AG20443 (cell line): ENCODE results near the gene UCHL3.
A peak's percentile ranks its signal among the peaks of the same experiment; 100 is the strongest.
"Not testable (repeated sequence)": the region's sequence is repeated elsewhere in the genome, so short reads cannot be mapped to it uniquely, and the experiment has no call there.

Experiments
- DNase-seq: peaks from one replicate; pipeline ENCODE4 v3.0.0; 2012; ENCODE audit warnings: low spot score, mixed read lengths

UCHL3 gene

GRCh38 chr13:75549262-75550158, at the start of gene UCHL3:
UCHL3 (plus strand) TSS chr13:75549791; CDS start chr13:75549821, 30 bp downstream.
- DNase-seq: peak; percentile 98

- no peak for DNase-seq
Observed at GRCh38 chr13:75505327-75505726, 44.3 kb upstream of the UCHL3 start.

- DNase-seq: no peak
Observed at GRCh38 chr13:75506018-75506417, 43.6 kb upstream of the UCHL3 start.

GRCh38 chr13:75507027-75508001, 42.3 kb upstream of the UCHL3 start:
- DNase-seq: no peak

GRCh38 chr13:75508002-75508548, 41.5 kb upstream of the UCHL3 start:
- no peak for DNase-seq

GRCh38 chr13:75511051-75511625, 38.5 kb upstream of the UCHL3 start:
- no peak for DNase-seq

GRCh38 chr13:75512253-75512652, 37.3 kb upstream of the UCHL3 start:
- DNase-seq: peak; percentile 13

GRCh38 chr13:75513271-75513670, 36.3 kb upstream of the UCHL3 start:
- no peak for DNase-seq

GRCh38 chr13:75514080-75514995, 35.3 kb upstream of the UCHL3 start:
- DNase-seq: no peak

GRCh38 chr13:75518439-75519088, 31.0 kb upstream of the UCHL3 start:
- no peak for DNase-seq

- no peak for DNase-seq
Observed at GRCh38 chr13:75521956-75522355, 27.6 kb upstream of the UCHL3 start.

GRCh38 chr13:75530549-75530961, 19.0 kb upstream of the UCHL3 start:
- DNase-seq: no peak

GRCh38 chr13:75533861-75534260, 15.7 kb upstream of the UCHL3 start:
- DNase-seq: no peak

- DNase-seq: peak; percentile 93
Observed at GRCh38 chr13:75537401-75538365, 11.9 kb upstream of the UCHL3 start, which contains the start of gene COMMD6. COMMD6 (minus strand) TSS chr13:75537841; CDS start chr13:75537805, 36 bp downstream.

GRCh38 chr13:75541287-75541686, 8.3 kb upstream of the UCHL3 start:
- no peak for DNase-seq

- no peak for DNase-seq
Observed at GRCh38 chr13:75541961-75542360, 7.6 kb upstream of the UCHL3 start.

GRCh38 chr13:75544681-75545330, 4.8 kb upstream of the UCHL3 start:
- peak; percentile 75 for DNase-seq

- not testable (repeated sequence) for DNase-seq
Observed at GRCh38 chr13:75545386-75545785, 4.2 kb upstream of the UCHL3 start.
